Endothelial cell of hepatic sinusoid (primary cell): Measurements from ENCODE around the gene DOCK1.
"Not testable (repeated sequence)": the region's sequence is repeated elsewhere in the genome, so short reads cannot be mapped to it uniquely, and the experiment has no call there.

ENCODE experiments used
- in situ Hi-C: cut with HindIII; loops from 2 replicates; pipeline ENCODE4 v1.10.0; 2017; ENCODE audit warnings: low sequenced_read_pairs

DOCK1 gene

DNA sequence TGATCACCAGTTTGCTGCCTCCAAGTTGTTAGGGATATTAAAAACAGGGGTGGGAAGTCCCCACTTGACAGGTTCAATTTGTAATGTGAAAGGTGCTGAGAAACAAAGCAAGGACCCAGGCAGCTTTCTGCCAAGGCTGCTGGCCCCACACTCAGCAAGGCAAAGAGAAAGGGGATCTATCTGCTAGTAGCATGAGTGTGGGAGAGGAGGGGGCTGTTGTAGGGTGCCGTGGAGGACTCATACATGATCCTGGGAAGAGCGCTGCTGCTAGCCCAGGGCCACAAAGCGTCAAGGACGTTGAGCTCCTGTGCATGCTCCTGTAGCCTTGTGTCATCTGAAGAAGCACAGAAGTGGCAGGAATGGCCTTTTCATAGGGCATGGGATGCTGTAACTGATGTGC is 387.7 kb downstream of the DOCK1 start:
- in situ Hi-C loops = no loop called here

- in situ Hi-C loops = no loop called here
Measured at GRCh38 chr10:127293640-127294039, 388.4 kb downstream of the DOCK1 start.

DNA sequence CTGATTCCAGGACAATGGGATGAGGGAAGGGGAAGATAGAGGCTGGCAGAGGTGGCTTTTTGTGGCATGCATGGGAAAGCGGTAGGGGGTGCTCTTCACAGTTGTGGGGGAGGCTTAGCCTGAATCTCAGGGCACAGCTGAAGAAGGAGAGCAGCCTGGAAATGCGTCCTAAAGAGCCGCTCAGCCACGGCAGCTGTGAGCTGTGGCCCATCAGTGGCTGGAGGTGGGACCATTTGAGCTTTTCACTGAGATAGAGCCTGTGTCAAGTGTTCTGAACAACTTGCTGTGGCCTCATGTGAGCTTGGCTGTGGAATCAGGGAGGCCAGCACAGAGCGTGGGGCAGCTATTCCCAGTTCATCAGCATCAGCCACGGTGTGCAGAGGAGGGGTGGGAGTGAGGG is 391.5 kb downstream of the DOCK1 start:
- in situ Hi-C loops = no loop called here

- in situ Hi-C loops = no loop called here
Measured at GRCh38 chr10:127298381-127298780, 393.2 kb downstream of the DOCK1 start.

GRCh38 chr10:127299192-127299591 is 394.0 kb downstream of the DOCK1 start:
- in situ Hi-C loops = not testable (repeated sequence)

DNA sequence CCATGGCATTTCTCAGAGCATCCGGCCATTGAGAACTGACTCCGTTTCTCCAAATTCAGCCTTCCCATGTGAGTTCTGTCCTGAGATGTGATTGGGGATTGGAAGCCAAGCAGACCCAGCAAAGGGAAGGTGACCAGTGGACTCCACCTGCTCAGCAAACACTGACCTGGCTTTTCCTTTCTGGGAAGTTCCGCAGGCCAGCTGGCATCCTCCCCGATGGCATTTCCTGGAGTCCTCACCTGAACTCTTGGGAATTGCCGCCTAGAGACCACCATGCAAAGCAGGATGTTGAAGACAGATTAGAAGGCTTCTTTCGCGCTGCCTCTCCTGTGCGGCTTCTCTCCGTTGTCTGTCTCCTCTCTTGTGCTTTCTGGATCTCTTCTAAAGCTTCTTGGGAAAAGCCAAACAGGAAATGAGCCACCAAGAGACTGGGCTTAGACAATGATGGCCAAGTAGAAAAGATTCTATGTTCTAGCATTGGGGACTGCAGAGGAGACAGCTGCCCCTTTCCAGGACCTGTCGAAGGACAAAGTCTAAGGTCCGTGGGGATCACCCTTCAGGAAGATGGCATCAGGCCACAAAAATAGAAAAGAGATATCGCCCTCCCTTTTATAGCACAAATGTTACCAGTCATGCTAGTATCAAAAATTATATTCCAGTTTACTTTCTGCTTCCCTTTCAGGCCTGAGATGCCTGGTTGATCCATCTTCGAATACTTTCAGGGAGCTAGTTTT is 394.9 kb downstream of the DOCK1 start:
- in situ Hi-C loops = no loop called here

- in situ Hi-C loops = no loop called here
Measured at GRCh38 chr10:127300868-127301321, 395.7 kb downstream of the DOCK1 start.

GRCh38 chr10:127302343-127302742 is 397.1 kb downstream of the DOCK1 start:
- in situ Hi-C loops = no loop called here

DNA sequence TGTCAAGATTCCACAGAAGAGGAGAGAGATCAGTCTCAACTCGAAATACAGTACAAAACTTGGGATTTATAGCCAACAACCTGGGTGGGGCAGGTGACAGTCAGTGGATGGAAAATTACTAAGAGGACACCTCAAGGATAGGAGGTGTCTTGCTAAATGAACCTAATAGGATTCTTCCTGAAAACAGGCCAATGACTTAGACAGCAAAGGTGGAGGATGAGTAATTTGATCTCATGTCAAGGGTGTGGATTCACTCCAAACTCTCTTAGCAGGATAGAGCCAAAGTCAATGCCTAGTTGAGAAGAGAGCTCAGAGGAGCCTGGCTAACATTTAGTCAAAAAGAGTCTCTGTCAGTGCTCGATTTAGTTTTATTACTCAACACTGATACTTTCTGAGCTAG is 397.9 kb downstream of the DOCK1 start:
- in situ Hi-C loops = no loop called here

DNA sequence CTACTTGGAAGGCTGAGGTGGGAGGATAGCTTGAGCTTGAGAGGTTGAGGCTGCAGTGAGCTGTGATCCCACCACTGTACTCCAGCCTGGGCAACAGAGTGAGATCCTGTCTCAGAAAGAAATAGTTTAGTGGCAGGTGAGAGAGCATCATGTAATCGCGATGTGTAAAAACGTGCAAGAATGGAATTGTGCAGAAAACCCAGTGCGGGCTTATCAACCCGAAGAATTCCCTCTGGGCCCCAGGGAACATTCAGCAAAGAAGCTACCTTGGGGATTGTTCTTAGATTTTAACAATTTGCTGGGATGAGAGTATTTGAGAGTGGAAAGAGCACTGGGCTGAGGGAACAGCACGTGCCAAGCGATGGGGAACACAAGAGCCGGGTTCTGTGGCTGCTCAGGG is 398.5 kb downstream of the DOCK1 start:
- in situ Hi-C loops = no loop called here

GRCh38 chr10:127306479-127306878 is 401.3 kb downstream of the DOCK1 start:
- in situ Hi-C loops = no loop called here

DNA sequence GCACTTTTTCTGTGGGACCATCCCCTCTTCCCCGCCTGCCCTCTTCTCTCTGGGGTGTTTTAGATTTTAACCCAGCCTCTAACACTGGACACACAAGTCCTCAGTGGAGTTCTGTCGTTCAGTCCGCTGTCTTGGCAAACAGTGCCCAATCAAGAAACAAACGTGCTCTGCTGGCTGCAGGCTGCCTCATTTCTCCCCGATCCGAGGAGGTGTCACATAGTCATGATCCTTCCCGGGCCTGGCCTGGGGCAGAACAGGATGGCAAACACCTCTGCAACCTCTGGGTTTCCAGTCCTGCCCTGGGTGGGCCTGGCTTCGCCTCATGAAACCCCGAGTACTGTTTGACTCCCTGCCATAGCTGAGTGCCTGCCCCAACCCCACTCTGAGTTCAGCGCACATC is 402.1 kb downstream of the DOCK1 start:
- in situ Hi-C loops = no loop called here

DNA sequence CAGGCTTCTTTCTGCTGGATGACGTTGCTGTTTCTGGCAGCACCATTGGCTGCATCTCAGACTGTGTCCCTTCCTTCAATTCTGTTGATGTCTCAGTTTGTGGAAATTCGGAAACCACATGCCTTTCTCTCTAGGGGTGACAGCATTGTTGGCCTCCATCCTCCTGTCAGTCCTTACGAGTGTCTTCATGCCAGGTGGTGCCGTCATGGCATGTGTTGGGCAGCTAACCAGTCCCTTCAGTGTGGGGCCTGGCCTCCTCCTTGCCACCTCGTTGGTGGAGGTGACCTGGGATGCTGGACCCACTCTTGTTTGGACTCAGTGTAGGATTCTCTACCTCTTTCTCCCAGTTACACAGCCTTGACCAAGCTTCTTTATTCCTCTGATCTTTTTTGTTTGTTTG is 402.8 kb downstream of the DOCK1 start:
- in situ Hi-C loops = no loop called here

DNA sequence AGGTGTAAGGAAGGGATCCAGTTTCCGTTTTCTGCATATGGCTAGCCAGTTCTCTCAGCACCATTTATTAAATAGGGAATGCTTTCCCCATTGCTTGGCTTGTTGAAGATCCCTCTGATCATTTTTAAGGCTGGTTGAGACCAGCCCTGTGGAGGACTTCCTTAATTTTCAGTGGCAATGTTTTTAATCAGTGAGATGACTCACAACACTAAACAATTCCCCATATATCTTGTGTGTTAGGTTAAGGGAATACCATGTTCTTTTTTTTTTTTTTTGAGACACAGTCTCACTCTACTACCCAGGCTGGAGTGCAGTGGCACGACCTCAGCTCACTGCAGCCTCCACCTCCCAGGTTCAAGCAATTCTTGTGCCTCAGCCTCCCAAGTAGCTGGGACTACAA is 404.4 kb downstream of the DOCK1 start:
- in situ Hi-C loops = not testable (repeated sequence)

DNA sequence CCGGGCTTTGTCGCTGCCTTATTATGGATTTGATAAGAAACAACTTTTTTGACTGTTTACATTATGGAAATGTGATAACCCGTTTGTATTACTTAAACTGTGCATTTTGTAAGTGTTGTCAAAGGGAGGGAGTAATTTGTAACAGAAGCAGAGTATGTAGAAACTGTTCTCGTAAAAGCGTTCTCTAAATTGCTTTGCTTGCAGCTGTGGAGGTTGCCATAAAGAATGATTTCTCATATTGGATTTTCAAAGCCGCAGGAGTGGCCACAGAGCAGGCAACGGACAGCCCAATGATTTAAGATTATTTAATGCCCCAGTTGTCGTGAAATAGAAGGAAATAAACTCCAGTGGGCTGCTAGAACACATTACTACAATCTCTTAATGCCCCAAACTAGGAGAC is 405.2 kb downstream of the DOCK1 start:
- in situ Hi-C loops = no loop called here

GRCh38 chr10:127310923-127311322 is 405.7 kb downstream of the DOCK1 start:
- in situ Hi-C loops = no loop called here

DNA sequence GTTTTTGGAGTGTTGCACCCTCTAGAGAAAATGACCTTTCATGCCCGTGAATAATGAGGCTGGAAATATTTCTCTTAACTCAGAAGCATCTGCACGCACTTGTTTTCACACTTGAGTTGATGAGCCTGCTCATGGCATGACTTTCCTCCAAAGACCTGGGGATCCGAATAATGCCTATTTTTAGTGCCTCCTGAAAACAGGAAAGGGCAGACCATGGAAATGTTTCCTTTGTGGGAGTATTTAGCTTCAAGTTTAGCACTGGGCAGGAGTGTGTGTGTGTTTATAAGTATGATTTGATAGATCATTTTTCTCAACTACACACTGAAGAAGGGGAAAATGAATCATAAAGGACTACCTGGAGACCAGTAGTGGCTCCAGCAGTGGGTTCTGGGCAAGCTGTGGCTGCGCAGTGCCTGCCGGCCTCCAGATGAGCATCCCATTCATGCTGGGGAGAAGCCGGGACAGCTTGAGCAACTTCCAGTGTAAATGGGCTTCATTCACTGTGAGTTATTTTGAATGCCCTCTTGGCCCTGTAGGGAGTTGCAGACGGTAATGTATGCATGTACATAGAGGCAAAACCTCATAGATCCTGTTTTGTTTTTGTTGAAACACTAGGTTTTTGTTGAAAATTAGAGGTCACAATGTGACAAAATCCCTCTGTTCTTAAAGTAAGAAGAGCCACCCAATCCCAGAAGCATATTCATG is 408.9 kb downstream of the DOCK1 start:
- in situ Hi-C loops = no loop called here

GRCh38 chr10:127314797-127315196 is 409.6 kb downstream of the DOCK1 start:
- in situ Hi-C loops = no loop called here

DNA sequence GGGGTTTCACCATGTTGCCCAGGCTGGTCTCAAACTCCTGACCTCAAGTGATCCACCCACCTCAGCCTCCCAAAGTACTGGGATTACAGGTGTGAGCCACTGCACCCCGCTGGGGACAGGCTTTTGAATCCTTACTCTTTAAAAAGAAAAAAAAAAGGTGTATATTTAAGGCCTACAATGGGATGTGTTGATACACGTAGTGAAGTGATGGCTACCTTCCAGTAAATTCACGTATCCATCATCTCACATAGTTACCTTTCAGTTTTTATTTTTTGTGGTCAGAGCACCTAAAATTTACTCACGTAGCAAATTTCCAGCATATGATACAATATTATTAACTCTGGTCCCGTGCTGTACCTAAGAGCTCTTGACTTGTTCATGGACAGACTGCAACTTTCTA is 410.7 kb downstream of the DOCK1 start:
- in situ Hi-C loops = no loop called here

GRCh38 chr10:127318396-127318795 is 413.2 kb downstream of the DOCK1 start:
- in situ Hi-C loops = no loop called here

- in situ Hi-C loops = no loop called here
Measured at GRCh38 chr10:127319271-127319670, 414.0 kb downstream of the DOCK1 start.

DNA sequence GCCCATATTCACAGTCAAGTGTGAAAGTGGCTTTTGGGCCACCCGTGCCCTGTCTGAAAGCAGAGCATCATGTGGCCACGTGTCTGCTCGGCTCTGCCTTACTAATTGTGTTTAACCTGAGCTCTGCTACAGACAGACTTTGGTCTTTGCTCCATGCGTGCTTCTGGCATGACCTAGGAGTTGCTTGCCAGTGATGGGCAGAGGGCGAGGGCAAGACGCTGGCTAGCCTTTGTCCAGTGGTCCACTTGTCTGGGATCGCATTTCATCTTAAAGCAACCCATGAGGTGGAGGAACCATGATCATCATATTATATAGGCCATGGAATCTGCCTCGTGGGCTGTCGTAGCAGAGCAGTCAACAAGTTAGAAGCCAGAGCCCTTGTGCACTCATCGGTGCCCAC is 414.5 kb downstream of the DOCK1 start:
- in situ Hi-C loops = no loop called here
